Activated CD4-positive, CD25-positive, alpha-beta regulatory T cell (primary cell): ENCODE measurements around the gene C1S.
A peak's percentile ranks its signal among the peaks of the same experiment; 100 is the strongest.
"Not testable (repeated sequence)": the region's sequence is repeated elsewhere in the genome, so short reads cannot be mapped to it uniquely, and the experiment has no call there.

ENCODE experiments used
- DNase-seq, 4 experiments: peaks; one replicate each; lab custom pipeline; 2025; lab: John Stamatoyannopoulos, UW

Gene C1S

DNA sequence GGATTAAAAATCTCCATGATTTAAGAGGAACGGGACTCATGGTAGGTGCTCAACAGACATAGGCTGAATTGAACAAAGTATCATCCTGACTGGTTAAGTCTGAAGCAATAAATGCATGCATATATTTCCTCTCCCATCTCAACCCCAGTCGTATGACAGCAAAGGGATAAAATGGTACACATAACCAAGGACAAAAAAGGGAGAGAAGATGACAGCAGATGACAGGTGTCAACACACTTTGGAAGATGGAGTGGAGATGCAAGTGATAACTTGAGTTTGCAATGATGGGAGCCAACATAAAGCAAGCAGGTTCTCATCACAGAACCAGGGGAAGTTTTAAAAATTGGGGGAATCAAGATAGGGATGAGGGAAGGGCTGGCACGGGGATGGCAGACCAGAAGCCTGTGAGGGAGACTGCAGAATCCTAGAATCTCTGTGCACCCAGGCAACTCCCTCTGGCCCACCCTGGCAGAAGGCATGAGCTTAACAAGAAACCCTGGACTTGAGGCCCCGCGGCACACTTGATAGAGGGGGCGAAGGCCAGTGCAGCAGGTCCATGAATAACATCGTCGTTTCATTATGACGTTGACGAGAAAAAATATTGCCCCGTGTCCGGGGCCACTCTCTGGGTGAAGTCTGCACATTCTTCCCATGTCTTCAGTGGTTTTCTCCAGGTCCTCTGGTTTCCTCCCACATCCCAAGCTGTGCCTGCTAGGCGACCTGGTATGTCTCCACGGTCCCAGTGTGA, 43.5 kb downstream of the C1S start:
- DNase-seq = no peak

DNA sequence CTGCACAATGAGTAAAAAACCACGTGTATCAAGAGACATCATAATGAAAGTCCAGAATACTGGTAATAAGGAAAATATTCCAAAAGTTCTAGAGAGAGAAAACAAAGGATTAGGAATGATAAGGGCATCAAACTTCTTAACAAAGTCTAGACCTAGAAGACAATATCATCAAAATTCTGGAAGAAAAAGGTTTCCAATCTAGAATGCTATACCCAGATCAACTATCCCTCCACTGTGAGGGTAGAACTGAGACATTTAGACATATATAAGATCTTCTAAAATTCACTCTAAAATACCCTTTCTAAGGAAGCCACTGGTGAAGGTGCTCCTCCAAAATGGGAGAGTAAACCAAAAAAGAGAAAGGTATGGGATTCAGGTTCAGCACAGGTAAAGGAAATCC, 45.6 kb downstream of the C1S start:
- no peak for DNase-seq

DNA sequence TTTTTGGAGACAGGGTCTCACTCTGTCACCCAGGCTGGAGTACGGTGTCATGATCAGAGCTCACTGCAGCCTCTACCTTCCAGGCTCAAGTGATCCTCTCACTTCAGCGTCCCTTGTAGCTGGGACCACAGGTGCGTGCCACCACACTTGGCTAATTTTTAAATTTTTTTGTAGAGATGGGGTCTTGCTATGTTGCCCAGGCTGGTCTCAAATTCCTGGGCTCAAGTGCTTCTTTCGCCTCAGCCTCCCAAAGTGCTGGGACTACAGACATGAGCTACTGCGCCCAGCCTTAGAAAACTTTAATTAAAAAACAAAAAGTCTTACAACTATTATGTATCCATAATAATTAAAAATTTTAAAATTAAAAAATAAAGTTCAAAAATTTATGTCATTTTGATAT, 46.7 kb downstream of the C1S start:
- DNase-seq = not testable (repeated sequence)

DNA sequence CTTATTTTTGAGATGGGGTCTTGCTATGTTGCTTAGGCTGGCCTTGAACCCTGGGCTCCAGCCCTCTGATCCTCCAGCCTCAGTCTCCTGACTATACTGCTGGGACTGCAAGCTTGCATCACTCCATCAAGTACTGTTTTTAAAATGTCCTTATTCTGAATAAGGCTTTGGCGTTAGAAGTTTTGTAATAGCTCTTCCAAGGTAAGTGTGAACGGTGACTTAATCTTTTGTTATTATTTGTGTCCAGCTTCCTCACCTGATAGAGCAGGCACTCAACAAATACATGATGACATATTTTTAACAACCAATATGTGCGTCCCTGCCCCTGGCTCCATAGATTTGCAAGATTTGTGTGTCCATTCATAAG, 47.1 kb downstream of the C1S start:
- DNase-seq = no peak

GRCh38 chr12:7108003-7108795, 47.7 kb downstream of the C1S start:
- DNase-seq = peak; percentile 43 to 63 (median 44)

DNA sequence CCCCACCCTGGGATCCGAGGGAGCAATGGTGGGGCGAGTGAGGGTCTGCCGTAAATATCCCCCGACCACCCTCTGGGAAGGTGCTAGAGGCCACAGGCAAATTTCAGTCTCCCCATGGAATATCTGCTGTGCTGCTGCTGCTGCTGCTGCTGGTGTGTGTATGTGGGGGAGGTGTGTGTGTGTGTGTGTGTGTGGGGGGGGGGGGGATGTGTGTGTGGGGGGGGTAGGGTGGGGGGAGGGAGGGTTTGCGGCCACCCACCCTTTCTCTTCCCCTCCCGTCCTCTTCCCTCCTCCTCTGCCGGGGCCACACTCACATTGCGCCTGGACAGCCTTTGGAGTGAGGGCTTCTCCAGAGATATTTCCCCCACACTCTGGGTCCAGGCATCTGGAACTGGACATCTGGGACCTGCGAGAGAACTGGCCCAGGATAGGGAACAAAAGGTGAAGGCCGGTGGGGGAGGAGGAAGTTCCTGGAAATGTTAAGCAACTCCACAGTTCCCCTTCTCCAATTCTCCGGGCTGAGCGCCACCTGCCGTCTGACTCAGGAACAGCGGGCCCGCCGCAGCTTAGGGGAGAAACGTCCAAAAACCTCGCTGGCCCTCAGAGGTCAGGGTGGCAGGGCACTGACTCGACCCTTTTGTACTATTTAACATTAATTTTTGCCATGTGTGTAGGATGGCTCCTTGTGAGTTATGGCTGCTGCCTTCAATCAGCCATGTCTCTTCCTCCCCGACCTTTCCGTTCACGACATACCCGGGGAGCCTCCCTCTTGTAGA, 48.5 kb downstream of the C1S start, which contains the start of gene C1RL:
C1RL (minus strand) TSS at position 419 of the 776 bp plus-strand sequence; CDS start at position 385, 34 bp downstream.
- peak; percentile 49 to 87 (median 70) for DNase-seq

GRCh38 chr12:7109572-7109920, 49.0 kb downstream of the C1S start:
- DNase-seq = no peak

DNA sequence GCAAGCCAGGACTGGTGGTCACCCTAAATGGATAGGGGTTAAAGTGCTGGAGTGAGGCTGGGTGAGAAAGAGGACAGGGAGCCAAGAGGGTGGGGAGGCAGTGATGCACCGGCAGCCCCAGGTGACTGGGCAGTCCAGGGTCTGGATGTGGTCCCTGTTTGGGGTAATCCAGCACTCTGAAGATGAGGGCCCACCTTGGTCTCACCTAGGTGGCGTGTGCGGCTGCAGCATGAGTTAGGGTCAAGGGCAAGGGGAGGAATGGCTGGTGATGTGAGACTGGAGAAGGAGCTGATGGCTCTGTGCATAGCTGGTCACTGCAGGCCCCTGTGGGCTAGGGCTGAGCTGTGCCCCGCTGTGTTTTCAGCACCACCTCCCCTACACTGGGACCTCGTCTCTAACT, 50.1 kb downstream of the C1S start:
- no peak for DNase-seq

GRCh38 chr12:7112041-7112440, 51.5 kb downstream of the C1S start:
- no peak for DNase-seq

GRCh38 chr12:7113389-7113871, 52.9 kb downstream of the C1S start:
- peak in 1 of 4 experiments; percentile 6 for DNase-seq

DNA sequence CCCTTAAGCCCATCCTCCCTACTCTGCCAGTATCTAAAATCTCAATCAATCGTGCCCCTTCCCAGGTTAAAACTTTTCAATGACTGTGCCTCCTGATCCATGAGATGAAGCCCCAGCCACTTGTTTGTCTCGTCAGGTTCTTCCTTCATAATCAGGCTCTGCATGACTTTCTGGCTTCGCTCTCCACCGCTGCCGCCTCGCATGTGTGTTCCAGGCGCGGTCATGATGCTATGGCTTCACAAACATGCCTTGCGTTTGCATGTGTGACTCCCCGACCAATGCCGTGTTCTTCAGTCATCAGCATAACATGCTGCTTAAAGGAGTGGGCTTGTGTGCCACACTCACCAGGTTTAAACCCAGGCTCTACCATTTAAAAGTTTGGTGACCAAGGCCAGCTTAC, 53.5 kb downstream of the C1S start:
- no peak for DNase-seq

DNA sequence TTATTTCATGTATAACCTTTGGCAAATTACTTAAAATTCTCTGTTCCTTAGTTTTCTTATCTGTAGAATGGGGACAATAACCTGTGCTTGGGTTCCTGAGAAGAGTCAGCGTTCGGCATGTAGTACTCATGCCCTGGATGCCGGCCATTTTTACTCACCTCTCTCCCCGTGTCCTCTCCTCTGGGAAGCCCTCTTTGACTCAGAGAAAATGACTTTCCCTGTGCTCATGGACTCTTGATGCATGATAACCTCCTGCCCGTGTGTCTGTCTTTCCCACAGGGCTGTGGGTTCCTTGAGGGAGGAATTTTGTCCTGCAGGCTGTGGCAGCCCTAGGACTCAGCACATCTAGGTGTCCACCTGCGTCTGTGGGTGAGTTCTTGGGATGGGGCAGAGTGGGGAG, 54.3 kb downstream of the C1S start:
- DNase-seq = no peak

DNA sequence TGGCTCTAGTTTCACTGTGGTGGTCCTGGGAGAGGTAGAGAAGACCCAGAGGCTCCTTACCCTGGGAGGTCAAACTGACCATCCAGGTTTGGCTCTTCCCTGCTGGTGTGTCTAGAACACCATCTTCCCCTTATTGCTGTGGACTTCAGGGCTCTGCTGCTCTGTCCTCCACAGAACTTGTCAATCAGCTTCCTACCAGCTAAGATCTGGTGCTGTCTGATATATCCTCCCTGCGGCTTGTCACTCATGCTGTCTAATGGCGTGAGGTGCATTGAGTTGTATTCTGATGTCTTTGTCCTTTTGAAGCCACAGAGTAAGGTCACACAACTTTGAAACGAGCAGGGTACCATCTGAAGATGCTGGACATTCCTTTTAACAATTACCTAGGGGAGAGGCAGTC, 55.7 kb downstream of the C1S start:
- DNase-seq = no peak

- DNase-seq = no peak
These were observed 56.4 kb downstream of the C1S start for GRCh38 chr12:7116916-7117315.

DNA sequence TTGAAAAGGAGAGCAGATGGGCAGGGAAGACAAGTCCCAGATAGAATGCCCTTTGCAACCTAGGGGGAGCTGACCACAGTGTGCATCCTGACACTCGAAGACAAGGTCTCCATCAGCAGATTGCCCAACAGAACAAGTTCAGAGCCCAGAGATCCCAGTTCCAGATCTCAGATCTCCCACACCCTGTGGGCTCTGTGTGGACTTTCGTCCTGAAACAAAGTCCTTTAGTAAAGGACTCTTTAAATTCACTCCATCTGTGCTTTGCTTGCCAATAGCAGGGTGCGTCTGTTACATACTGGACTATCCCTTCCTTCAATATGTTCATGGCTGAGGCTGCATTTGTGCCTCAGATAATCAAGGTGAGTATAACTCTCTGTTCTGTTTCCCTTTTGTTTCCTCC, 57.2 kb downstream of the C1S start:
- no peak for DNase-seq

- no peak for DNase-seq
These were observed 58.4 kb downstream of the C1S start for GRCh38 chr12:7118881-7119280.

DNA sequence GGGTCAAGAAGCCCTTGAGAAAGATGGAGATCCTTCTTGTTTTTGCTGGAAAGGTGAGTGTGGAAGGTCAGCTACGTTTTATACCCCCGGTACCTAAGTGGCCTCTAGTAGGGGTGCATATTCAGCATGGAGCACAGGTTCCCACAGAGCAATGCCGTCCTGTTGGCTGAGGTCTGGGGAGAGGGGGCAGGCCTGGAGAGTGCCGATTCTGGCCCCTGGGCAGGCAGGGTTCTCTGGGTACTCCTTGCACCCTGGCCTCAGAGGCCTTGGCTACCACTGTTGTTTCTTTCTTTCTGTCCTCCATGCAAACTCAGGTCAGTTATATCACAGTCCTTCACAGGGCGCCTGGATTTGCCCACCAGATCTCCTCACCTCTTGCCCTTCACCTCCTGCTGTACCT, 59.6 kb downstream of the C1S start:
- no peak for DNase-seq
